Stimulated activated CD4-positive, alpha-beta T cell treated with anti-CD3 and anti-CD28 coated beads, TNF-alpha, amount 100 ng/mL, for 4 hours (primary cell): ENCODE measurements around the gene CMC1.
"Not testable (repeated sequence)": the region's sequence is repeated elsewhere in the genome, so short reads cannot be mapped to it uniquely, and the experiment has no call there.

Experiments
- DNase-seq, 3 experiments: peaks; one replicate each; pipeline ENCODE4 v3.0.0-alpha.2; 2020; ENCODE audit warnings: low read depth in 3 of 3

Gene CMC1, protein sequence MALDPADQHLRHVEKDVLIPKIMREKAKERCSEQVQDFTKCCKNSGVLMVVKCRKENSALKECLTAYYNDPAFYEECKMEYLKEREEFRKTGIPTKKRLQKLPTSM

DNA sequence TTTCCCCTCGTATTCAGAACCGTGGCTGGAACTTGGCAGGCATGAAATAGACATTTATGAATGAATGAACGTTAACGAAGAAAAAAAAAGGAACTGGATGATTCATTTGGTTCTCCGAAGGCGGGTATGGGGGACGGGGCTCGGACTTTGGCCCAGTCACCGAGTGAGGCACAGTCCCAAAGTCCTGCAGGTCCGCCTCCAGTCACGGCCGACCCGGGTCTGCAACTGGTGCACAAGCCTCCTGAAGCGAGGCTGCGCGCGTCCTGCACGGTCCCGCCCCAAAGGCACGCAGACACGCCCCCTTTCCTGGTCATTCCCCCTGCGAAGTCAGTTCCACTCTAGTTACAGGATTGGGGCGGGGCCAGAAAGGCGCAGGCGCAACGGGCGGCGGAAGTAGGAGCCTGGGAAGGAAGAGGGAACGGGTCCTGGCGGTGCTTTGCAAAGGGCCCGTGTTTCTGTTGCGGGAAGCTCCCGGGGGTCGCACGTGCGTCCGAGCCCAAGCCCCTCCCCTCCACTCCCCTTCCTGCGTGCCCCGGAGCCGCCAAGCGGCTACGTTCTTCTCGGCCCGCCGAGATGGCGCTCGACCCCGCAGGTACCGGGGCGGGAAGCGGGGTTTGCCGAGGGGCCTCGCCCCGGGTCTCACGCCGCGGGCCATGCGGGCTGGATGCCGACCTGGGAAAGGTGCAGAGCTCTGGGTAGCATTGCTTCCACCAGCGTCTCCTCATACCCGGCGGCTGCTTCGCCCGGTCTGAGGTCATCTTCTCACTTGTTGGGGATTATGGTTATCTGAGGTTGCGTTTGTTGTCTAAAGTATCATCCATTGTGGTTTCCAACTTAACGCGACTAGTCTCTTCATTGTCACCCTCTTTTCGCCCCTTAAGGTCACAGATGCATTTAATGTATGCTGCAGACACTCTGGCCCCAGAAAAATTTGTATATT, at the start of gene CMC1:
CMC1 (plus strand) TSS at position 399 of the 940 bp plus-strand sequence; CDS start at position 574, 175 bp downstream.
- peak; percentile 84 to 90 (median 86) for DNase-seq

GRCh38 chr3:28198161-28198560, 43.3 kb upstream of the CMC1 start:
- no peak for DNase-seq

DNA sequence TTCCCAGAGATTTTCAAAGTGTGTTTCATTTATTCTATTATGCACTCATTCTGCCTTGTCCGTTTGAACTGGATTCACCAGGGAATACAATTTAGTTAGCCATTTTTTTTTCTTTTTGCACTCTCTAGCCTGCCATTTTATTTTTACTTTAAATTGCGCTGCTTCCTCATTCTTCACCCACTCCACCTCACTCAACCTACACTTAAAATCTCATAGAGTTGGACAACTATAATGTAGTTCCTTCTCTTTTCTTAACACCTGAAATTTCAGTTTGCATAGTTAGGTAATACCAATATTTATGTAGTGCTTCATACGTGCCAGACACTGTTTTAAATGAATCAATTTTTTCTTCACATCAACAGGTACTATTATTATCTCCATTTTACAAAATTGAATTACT, 42.4 kb upstream of the CMC1 start:
- DNase-seq = no peak

GRCh38 chr3:28199643-28200042, 41.8 kb upstream of the CMC1 start:
- not testable (repeated sequence) for DNase-seq

GRCh38 chr3:28200366-28200848, 41.0 kb upstream of the CMC1 start:
- DNase-seq = not testable (repeated sequence)

GRCh38 chr3:28206479-28206878, 34.9 kb upstream of the CMC1 start:
- DNase-seq = no peak

DNA sequence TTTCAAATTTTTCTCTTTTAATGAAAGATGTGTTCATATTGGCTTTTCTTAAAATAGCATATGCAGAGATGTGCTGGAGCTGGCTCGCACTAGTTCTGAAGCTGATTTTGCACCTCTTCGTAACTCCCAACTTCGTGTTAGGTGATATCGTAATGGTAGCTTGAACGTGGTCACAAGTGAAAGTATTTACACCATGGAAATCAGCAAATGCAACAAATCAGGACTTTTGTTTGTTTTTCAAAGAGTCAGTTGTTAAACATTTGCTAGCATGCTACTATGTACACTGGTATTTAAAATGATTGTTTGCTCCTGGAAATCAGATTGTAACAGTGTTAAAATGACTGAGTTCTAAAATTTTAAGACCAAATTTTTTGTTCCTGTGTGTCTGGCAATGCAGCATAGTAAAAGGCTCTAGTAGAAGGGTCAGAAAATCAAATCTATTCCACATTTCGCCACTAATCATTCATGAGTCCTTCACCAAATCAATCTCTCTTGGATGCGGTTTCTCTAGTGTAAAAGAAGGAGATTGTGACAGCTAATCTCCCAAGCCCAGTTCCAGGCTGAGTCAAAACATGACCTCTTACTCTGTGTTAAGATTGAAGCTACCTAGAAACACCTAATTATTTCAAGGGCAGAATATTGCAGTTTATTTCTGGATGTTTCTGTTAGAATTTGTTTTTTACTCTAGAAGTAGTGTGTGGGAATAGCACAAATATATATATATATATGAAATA, 34.3 kb upstream of the CMC1 start:
- no peak for DNase-seq

DNA sequence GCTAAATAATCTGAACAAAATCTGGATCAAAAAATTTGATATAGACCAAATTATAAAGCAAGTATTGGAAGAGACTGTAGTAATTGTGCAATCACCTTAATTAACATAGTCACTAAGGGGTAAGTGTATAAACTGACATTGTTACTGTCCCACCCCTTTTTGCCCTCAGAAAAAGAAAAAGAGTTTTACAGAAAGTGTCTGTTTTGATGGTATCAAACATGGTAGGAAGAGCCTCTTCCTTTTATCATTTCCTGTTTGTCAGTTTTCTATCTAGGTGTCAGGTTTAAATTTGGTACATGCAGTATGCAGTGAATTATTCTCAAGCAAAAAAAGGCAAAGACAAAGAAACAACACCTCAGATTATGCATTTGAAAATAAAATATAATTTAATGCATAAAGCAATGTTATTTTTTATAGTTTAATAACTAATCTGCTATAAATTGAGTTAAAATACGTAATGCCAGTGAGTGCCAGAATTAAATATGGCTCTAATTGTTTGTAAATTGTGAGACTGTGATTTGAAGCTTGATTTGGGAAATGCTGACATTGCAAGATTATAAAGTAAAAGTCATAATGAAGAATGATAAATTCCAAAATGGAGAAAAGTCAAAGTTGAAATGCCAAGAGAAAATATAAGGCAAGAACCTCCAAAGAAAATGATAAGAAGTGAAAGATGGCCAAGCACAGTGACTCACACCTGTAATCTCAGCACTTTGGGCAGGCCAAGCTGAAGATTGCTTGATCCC, 30.3 kb upstream of the CMC1 start:
- DNase-seq = no peak

DNA sequence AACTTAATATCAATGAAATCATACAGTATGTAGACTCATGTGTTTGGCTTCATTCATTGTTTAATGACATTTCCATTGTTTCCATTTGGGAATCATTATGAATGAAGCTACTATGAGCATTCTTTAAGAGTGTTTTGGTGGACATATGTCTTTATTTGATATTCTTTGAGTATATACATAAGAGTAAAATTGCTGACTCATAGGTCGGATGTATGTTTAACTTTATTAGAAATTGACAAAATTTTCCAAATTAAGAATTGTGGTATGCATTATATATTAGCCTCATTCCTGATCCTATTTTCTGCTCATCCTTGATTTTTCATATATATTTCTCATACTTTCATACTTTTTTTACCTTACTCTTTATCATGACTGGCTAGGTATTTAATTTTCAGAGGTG, 28.7 kb upstream of the CMC1 start:
- no peak for DNase-seq

GRCh38 chr3:28215407-28215806, 26.0 kb upstream of the CMC1 start:
- no peak for DNase-seq

DNA sequence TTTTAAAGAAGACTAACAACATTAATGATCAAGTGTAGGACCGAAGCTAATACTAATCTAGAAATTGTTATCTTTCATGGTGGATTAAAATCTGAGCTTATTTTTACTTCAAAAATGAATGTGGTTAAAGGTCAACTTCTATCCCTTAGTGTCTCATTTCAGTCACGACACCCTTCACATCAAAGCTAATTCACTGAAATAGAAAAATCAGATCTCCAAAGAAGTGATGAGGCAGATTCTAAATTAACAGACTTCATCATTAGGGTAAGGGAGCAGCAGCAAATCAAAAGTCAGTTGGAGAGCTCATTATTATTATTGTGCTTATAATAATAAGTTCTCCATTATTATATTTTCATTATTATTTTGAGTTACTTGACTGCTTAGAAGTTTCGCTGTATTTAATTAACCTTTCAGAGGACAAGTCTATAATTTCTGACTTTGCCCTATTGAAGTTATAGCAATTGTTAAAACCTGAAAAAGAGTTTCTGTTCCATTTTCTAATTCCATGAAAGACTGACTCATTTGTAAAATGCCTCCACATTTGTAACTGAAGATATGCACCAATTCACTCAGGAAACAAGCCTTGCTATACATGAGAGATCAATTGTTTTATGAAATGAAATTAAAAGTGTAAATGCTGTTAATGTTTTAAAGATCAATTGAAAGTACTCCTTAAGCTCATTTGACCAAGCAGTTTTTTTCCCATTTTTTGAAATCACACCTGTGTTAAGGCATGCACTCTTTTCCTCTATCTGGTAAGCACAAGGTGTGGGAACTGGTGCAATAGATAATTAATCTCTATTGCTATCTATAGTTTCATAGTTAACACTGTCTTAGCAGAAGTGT, 23.1 kb upstream of the CMC1 start:
- DNase-seq = no peak

DNA sequence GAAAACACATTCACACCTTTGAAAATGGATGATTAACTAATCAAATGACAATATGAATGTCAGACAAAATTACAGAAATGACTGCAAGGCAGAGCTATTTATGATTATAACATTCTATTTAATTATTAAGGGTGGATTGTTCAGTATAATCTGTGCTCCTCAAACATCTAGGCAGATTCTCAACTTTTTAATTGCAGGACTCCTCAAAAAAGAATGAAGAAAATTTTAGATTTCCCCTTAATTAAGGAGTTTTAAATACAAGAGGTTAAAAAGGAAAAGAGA, 22.6 kb upstream of the CMC1 start:
- no peak for DNase-seq

- DNase-seq = no peak
Measured at GRCh38 chr3:28224430-28224829, 17.0 kb upstream of the CMC1 start.

- DNase-seq = no peak
Measured at GRCh38 chr3:28226020-28226419, 15.4 kb upstream of the CMC1 start.

DNA sequence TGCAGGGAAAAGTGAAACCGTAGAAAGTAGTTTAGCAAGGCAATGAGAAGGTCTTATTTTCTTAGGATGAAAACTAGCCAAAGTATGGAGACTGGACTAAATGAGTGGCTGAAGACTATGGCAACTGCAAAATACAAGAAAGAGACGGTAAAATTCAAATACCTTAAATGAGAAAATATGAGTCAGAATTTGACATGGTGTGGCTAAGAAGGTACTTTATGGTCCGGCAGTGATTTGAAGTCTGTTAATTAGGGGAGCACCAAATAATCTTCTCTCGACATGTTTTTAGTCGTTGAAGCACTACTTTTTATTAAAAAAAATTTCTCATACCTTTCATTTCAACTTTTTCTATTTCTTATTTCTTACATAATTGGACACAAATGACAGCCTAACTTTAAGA, 12.8 kb upstream of the CMC1 start:
- no peak for DNase-seq

DNA sequence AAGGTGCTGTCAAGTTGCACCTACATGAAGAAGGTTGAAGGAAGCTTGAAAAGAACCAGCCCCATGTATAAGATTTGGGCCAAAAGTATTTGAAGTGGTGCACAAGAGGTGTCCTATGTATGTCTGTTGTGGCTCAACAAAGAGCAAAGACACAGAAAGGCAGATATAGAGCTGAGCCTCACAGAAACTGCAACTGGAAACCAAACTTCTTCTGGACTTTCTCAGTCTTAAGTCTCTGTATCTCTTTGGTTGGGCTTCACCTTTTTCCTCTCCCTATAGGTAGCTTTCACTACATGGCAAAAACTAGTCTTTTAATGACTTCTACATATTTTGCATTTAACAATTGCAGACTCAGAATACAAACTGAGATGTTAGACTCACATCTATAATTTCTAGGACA, 8.8 kb upstream of the CMC1 start:
- no peak for DNase-seq

GRCh38 chr3:28234454-28234853, 7.0 kb upstream of the CMC1 start:
- DNase-seq = no peak

GRCh38 chr3:28239108-28239507, 2.3 kb upstream of the CMC1 start:
- no peak for DNase-seq

GRCh38 chr3:28240441-28240840, 978 bp upstream of the CMC1 start:
- DNase-seq = no peak

GRCh38 chr3:28242519-28242918, 1.1 kb downstream of the CMC1 start:
- DNase-seq = no peak
